Mucosa of descending colon (tissue), 3 donors: ENCODE results near the gene PCDHGA8. TPM values are rescaled to one million over a fixed set of nuclear protein-coding genes. Genes with fewer than 3 reads are reported as not detected.

Source experiments
- ATAC-seq: fragments of 200-7000 bp; cut with Tn5 transposase; one replicate; pipeline ENCODE4 v1.9.1; 2020; ENCODE audit warnings: mild to moderate bottlenecking, moderate library complexity
- DNase-seq, 3 donors: peaks; one replicate each; pipeline ENCODE4 v3.0.0-alpha.2; 2020
- H3K36me3 ChIP-seq: fragments of 200-600 bp; one replicate; pipeline ENCODE4 v1.8.0; 2021; ENCODE audit warnings: low read depth, mild to moderate bottlenecking
- H3K4me1 ChIP-seq: fragments of 200-600 bp; one replicate; pipeline ENCODE4 v1.8.0; 2021; ENCODE audit warnings: low read depth, mild to moderate bottlenecking
- H3K4me3 ChIP-seq: fragments of 200-600 bp; one replicate; pipeline ENCODE4 v1.8.0; 2021; ENCODE audit warnings: mild to moderate bottlenecking
- H3K9me3 ChIP-seq: fragments of 200-600 bp; one replicate; pipeline ENCODE4 v1.8.0; 2021; ENCODE audit warnings: mild to moderate bottlenecking
- intact Hi-C, 2 donors: fragments of 100-400 bp; cut with DNase I in 1 of 2; cut with micrococcal nuclease in 1 of 2; formaldehyde crosslinking; loops; one replicate each; pipeline versions ENCODE4 v1.11.0 to v1.11.1; 2022; cut with DNase I, micrococcal nuclease
- total RNA-seq, 3 donors: library from RNA; stranded (reverse); fragmentation: NEBNext Ultra II Directional in 2 of 3; extraction: Animal tissue kit (Norgen Biotek cat#: 25700) in 2 of 3; gene quantifications; one replicate each; pipeline versions ENCODE4 v1.2.1 to v1.2.4, GENCODE V29; 2021 to 2023
- TF ChIP-seq, protein P1 (sequence below): fragments of 200-600 bp; IDR thresholded peaks from one replicate; pipeline ENCODE4 v1.8.0; 2022; ENCODE audit warnings: antibody characterized with exemption, mild to moderate bottlenecking
- donor health status: DM: no; HTN: no; CAD: no; lungs with moderate emphysema.
- donor health status: DM: no; HTN: no; CAD: no.
- donor health status: DM: no; HTN: yes; CAD: no.

The PCDHGA8 gene
- total RNA-seq, 3 donors from 2014 or later = 0.78 to 3.8 (median 0.87) TPM

DNA sequence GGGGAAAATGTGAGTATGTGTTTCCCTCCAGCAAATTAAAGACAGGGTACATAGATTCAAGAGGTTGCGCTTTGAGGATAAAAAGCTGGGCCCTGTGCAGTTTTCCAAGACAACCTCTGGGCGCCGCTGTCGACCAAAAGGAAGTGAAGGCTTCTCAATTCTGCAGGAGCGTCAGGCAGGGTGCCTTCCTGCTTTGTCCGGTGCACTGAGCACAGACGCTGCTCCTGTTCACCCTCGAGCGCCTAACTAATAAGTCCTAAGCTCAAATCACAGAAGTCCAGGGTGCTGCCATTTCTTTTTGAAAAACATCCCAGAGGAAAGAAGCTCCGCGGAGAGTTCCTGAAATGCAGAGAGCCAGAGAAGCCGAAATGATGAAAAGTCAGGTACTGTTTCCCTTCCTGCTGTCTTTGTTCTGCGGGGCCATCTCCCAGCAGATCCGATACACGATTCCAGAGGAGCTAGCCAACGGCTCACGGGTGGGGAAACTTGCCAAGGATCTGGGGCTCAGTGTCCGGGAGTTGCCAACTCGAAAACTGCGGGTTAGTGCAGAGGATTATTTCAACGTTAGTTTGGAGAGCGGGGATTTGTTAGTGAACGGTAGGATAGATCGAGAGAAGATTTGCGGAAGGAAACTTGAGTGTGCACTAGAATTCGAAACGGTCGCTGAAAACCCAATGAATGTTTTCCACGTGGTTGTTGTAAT lies 42.4 kb upstream of the PCDHGA8 start, which contains the start of gene PCDHGB1:
TSS of gene PCDHGB1 (plus strand) at position 183 of the 703 bp plus-strand sequence. CDS start at position 345, 162 bp downstream.
- Histone ChIP-seq H3K4me1 (no peaks in the 10 kb centered on the region), H3K36me3 (no peaks in the 10 kb centered on the region), H3K4me3 (no peak within 1 kb of the TSS), H3K9me3 (peaks cover 50% of the 10 kb centered on the region)
- intact Hi-C loops = no loop called here
- DNase-seq (peak in 2 of 3 donors; percentile 27 to 42), ATAC-seq (peak; percentile 50)
- TF ChIP-seq, protein P1, sequence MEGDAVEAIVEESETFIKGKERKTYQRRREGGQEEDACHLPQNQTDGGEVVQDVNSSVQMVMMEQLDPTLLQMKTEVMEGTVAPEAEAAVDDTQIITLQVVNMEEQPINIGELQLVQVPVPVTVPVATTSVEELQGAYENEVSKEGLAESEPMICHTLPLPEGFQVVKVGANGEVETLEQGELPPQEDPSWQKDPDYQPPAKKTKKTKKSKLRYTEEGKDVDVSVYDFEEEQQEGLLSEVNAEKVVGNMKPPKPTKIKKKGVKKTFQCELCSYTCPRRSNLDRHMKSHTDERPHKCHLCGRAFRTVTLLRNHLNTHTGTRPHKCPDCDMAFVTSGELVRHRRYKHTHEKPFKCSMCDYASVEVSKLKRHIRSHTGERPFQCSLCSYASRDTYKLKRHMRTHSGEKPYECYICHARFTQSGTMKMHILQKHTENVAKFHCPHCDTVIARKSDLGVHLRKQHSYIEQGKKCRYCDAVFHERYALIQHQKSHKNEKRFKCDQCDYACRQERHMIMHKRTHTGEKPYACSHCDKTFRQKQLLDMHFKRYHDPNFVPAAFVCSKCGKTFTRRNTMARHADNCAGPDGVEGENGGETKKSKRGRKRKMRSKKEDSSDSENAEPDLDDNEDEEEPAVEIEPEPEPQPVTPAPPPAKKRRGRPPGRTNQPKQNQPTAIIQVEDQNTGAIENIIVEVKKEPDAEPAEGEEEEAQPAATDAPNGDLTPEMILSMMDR = no peak

DNA sequence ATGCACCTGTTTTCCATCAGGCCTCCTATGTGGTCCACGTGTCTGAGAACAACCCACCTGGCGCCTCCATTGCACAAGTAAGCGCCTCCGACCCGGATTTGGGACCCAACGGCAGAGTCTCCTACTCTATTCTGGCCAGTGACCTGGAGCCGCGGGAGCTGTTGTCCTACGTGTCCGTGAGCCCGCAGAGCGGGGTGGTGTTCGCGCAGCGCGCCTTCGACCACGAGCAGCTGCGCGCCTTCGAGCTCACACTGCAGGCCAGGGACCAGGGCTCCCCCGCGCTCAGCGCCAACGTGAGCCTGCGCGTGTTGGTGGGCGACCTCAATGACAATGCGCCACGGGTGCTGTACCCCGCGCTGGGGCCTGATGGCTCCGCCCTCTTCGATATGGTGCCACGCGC lies 40.8 kb upstream of the PCDHGA8 start:
- ATAC-seq = no peak
- intact Hi-C loops = no loop called here
- Histone ChIP-seq H3K4me3 (no peak overlapping the region), H3K9me3 (peaks cover 46% of the 10 kb centered on the region), H3K36me3 (no peaks in the 10 kb centered on the region), H3K4me1 (no peaks in the 10 kb centered on the region)
- no peak for DNase-seq
- TF ChIP-seq, protein P1 = no peak

DNA sequence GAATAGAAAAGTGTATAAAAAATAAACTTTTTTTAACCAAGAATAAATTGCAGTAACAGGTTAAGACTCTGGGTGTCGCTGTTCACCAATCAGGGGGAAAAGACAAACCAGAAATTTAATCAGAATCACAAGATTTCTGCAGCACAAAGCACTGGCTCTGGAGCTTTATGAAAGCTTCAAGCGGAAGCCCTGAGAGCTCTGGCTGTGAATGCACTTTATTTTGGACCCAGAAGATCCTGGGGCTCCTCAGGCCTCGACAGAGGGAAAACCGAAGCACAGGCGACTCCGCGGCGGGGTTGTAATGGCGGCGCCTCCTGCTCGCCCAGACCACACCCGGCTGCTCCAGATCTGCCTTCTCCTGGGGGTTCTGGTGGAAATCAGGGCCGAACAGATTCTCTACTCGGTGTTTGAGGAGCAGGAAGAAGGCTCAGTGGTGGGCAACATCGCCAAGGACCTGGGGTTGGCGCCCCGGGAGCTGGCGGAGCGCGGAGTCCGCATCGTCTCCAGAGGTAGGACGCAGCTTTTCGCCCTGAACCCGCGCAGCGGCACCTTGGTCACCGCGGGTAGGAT lies 37.4 kb upstream of the PCDHGA8 start, which contains the start of gene PCDHGA4:
TSS of gene PCDHGA4 (plus strand) at position 122 of the 570 bp plus-strand sequence. CDS start at position 209, 87 bp downstream.
- Histone ChIP-seq H3K36me3 (no peaks in the 10 kb centered on the region), H3K4me3 (no peak within 1 kb of the TSS), H3K4me1 (no peaks in the 10 kb centered on the region), H3K9me3 (peaks cover 41% of the 10 kb centered on the region)
- ATAC-seq (no peak), DNase-seq (no peak)
- TF ChIP-seq, protein P1 = no peak
- intact Hi-C loops = no loop called here

DNA sequence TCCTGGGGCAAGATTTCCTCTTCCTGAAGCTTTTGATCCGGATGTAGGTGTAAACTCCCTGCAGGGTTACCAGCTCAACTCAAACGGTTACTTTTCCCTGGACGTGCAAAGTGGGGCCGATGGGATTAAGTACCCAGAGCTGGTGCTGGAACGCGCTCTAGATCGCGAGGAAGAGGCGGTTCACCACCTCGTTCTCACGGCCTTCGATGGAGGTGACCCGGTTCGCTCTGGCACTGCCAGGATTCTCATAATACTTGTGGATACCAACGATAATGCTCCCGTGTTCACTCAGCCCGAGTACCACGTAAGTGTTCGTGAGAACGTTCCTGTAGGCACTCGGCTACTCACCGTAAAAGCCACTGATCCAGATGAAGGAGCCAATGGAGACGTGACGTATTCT lies 36.8 kb upstream of the PCDHGA8 start:
- intact Hi-C loops = no loop called here
- TF ChIP-seq, protein P1 = no peak
- Histone ChIP-seq H3K36me3 (no peaks in the 10 kb centered on the region), H3K4me1 (no peaks in the 10 kb centered on the region), H3K9me3 (peaks cover 42% of the 10 kb centered on the region), H3K4me3 (no peak overlapping the region)
- no peak for ATAC-seq
- DNase-seq = no peak

DNA sequence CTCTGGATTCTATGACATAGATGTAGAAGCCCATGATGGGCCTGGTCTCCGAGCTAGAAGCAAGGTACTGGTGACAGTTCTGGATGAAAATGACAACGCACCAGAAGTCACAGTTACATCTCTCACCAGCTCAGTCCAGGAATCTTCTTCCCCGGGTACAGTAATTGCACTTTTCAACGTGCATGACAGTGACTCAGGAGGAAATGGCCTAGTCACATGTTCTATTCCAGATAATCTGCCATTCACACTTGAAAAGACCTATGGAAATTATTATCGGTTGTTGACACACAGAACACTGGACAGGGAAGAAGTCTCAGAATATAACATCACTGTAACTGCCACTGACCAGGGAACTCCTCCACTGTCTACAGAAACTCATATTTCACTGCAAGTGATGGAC lies 36.3 kb upstream of the PCDHGA8 start:
- intact Hi-C loops = no loop called here
- no peaks in the 10 kb centered on the region for H3K36me3 ChIP-seq
- TF ChIP-seq, protein P1 = no peak
- no peak for ATAC-seq
- no peak overlapping the region for H3K4me3 ChIP-seq
- DNase-seq = no peak
- peaks cover 47% of the 10 kb centered on the region for H3K9me3 ChIP-seq
- no peaks in the 10 kb centered on the region for H3K4me1 ChIP-seq
